Amniotic stem cell (primary cell): ENCODE measurements around the gene RXFP1.
A peak's percentile ranks its signal among the peaks of the same experiment; 100 is the strongest.

Experiments used
- DNase-seq: peaks from one replicate; lab custom pipeline; 2025; lab: John Stamatoyannopoulos, UW

The RXFP1 gene

DNA sequence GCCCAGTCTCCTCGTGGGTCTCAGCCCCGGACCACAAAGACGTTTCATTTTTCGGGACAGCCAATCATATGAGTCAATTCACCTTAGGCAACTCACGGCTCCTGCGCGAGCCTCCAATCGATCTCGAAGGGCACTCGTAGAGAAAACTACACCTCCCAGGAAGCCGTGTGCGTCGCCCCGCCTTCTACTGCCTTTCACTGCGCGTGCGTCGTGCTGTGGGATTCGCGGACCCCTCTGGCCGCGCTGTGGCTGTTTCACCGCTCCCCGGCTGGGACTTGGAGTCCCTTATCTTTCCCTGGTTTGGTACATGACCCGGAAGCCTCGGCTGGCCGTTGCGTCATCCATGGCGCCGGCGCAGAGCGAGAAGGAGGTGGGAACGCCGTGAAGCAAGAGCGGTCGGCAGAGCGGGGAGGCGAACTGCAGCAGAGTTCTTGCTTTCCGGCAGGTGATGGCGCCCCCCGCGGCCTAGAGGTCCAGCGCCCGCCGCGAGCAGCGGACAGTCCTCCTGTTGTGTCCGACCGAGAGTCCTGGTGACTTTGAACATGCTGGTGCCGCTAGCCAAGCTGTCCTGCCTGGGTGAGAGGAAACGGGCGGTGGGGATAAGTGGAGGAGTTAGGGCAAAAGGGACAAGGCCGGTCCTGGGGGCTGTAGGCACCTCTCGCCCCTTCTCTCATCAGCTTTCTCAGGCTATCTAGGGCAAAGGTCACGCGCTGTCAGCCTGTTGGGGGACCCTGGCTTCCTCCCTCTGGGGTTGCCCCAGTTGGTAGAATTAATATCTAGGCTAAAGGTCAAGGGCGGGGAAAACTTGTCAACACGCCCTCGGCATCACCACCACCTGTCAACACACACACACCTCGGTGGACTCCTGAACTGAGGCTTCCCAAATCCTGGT lies 150.5 kb downstream of the RXFP1 start, which contains the start of gene ETFDH:
Gene ETFDH, plus strand, starts transcription at position 382 of the 892 bp plus-strand sequence. Its CDS starts 161 bp downstream, at position 543.
- peak; percentile 98 for DNase-seq

DNA sequence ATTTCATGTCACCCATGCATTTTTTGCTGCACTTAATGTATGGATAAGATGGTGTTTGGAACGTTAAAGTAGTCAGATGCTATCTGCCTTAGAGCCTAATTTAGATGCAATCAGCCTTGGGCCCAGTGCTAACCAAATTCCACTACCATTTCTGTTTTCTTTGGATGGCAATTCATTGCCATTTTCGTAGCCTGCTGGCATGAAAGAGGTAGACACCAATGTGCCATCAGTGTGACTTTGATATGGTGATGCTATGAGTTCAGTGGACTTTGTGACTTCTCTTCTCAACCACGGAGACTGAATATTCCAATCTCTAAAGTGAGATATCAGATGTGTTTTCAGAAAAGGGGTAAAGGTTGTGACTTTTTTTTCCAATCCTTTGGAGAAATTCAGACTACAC lies 152.0 kb downstream of the RXFP1 start:
- DNase-seq, result no peak

DNA sequence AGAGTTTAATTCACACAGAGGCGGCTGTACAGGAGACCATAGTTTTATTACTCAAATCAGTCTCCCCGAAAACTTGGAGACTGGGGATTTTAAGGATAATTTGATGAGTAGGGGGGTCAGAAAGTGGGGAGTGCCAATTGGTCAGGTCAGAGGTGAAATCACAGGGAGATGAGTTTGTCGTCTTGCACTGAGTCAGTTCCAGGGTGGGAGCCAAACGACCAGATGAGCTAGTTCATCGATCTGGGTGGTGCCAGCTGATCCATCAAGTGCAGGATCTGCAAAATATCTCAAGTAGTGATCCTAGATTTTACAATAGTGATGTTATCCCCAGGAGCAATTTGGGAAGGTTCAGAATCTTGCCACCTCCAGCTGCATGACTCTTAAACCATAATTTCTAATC lies 154.4 kb downstream of the RXFP1 start:
- no peak for DNase-seq

DNA sequence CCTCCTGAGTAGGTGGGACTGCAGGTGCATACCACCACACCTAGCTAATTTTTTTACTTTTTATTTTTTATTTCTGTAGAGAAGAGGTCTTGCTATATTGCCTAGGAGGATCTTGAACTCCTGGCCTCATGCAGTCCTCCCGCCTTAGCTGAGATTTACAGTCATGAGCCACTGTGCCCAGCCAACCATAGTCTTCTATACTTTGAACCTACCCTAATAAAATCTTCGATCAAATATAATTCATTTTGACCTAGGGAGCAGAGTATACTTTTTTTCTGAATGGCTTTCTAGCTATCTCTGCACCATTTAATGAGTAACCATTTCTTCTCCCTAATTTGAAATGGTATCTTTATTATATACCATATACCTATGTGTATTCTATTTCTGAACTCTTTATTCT lies 157.1 kb downstream of the RXFP1 start:
- no peak for DNase-seq

DNA sequence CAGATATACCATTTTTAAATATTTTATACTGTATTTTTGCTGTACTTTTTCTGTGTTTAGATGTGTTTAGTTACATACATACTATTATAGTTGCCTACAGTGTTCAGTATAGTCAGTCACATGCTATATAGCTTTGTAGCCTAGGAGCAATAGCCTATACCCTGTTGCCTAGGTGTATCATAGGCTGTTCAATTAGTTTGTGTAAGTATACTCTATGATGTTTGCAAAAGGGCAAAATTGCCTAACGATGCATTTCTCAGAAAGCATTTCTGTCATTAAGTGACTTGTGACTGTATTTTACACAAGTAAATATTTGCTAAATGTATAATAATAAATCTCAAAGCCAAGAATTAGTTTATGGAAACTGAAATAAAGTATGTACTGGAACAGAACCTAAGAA lies 159.9 kb downstream of the RXFP1 start:
- DNase-seq, result no peak

DNA sequence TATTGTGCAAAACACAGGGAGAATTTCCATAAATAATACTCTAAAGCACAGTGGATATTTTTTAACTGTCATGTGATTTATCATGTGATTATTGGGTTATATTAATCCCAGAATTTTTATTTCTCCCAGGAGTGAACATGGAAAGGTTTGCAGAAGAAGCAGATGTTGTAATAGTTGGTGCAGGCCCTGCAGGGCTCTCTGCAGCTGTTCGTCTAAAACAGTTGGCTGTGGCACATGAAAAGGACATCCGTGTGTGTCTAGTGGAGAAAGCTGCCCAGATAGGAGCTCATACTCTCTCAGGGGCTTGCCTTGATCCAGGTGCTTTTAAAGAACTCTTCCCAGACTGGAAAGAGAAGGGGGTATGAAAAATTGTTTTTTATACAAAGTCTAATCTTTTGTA lies 160.4 kb downstream of the RXFP1 start:
- no peak for DNase-seq

DNA sequence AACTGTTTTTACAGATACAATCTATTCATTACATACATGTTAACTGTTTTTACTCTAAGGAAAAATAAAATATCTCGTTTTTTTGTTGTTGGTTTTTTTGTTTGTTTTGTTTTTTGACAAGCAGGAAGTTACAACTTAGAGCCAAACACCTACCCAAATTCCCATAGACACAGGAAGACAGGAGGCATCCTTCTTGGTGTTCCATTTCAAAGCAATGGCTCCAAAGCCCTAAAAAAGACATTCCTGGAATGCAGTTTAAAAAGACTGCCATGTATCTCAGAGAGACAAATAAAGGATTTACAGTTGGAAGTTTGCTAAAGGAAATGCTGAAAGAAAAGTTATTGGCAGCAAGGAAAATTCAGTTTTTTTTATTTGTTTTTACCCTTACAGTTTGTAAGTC lies 167.1 kb downstream of the RXFP1 start:
- no peak for DNase-seq
